HepG2 (cell line): ENCODE results near the gene CDC42BPG. TPM values are rescaled to one million over a fixed set of nuclear protein-coding genes. Genes with fewer than 3 reads are reported as not detected.

Experiments
- GABPA ChIP-seq, 2 experiments: IDR thresholded peaks; 2 replicates each; pipeline ENCODE4 v1.6.1; 2011 to 2016; ENCODE audit warnings: low read depth in 2 of 2, low read length in 1 of 2, missing biosample characterization in 1 of 2, missing genetic modification characterization in 1 of 2
- GLI4 ChIP-seq: sonication (generic); formaldehyde crosslinking; IDR thresholded peaks from 2 replicates; pipeline ENCODE4 v1.5.1; 2020; ENCODE audit warnings: missing genetic modification reagents, mild to moderate bottlenecking, moderate library complexity, borderline replicate concordance
- NR3C1 ChIP-seq: sonication (generic); formaldehyde crosslinking; IDR thresholded peaks from 2 replicates; pipeline ENCODE4 v1.4.0; 2020; ENCODE audit warnings: missing genetic modification reagents
- SIX4 ChIP-seq: sonication (generic); formaldehyde crosslinking; IDR thresholded peaks from 2 replicates; pipeline ENCODE4 v1.4.0; 2020; ENCODE audit warnings: missing genetic modification reagents
- SSRP1 ChIP-seq: IDR thresholded peaks from 2 replicates; pipeline ENCODE4 v1.6.1; 2016; ENCODE audit warnings: control low read depth
- TGIF2 ChIP-seq: IDR thresholded peaks from 2 replicates; pipeline ENCODE4 v1.6.1; 2016; ENCODE audit warnings: control low read depth, missing compliant biosample characterization
- YEATS2 ChIP-seq: sonication (generic); formaldehyde crosslinking; IDR thresholded peaks from 2 replicates; pipeline ENCODE4 v1.4.0; 2020; ENCODE audit warnings: missing genetic modification reagents, borderline replicate concordance
- ZNF512B ChIP-seq: sonication (generic); formaldehyde crosslinking; IDR thresholded peaks from 2 replicates; pipeline ENCODE4 v1.5.1; 2020; ENCODE audit warnings: missing genetic modification reagents, mild to moderate bottlenecking, borderline replicate concordance
- ZNF577 ChIP-seq: sonication (generic); formaldehyde crosslinking; IDR thresholded peaks from 2 replicates; pipeline ENCODE4 v1.4.0; 2020; ENCODE audit warnings: mild to moderate bottlenecking, low read depth, missing genetic modification reagents, borderline replicate concordance
- ZNF772 ChIP-seq: sonication (generic); formaldehyde crosslinking; IDR thresholded peaks from 2 replicates; pipeline ENCODE4 v1.5.0; 2020; ENCODE audit warnings: mild to moderate bottlenecking, missing genetic modification reagents
- ZNF800 ChIP-seq: sonication (generic); formaldehyde crosslinking; IDR thresholded peaks from 2 replicates; pipeline ENCODE4 v1.4.0; 2020; ENCODE audit warnings: missing genetic modification reagents
- polyA plus RNA-seq, 8 experiments: library from polyadenylated mRNA; depleted of rRNA in 3 of 8; stranded (reverse) in 7 of 8; unstranded in 1 of 8; fragments of >200 nt; fragmentation: Illumina TruSeq in 4 of 8; extraction: Trizol in 4 of 8; gene quantifications; 2 replicates each; pipeline versions ENCODE4 v1.2.1 to v1.2.3, GENCODE V29; 2011 to 2016; ENCODE audit warnings: low read depth in 4 of 8, missing spikeins in 1 of 8, mixed read lengths in 1 of 8; ENCODE audit not compliant: insufficient read depth in 1 of 8
- total RNA-seq, 5 experiments: library from RNA; depleted of rRNA; stranded (reverse); fragments of >200 nt; fragmentation: Illumina TruSeq; extraction: Trizol; gene quantifications; 2 replicates each; pipeline ENCODE4 v1.2.3, GENCODE V29; 2016; ENCODE audit warnings: low read depth in 1 of 5
- TF ChIP-seq, protein P1 (sequence below), 2 experiments: sonication (generic) in 1 of 2; formaldehyde crosslinking in 1 of 2; IDR thresholded peaks; 2 replicates each; pipeline versions ENCODE4 v1.5.1 to v1.6.1; 2011 to 2020; ENCODE audit warnings: borderline replicate concordance in 1 of 2, low read depth in 1 of 2, low read length in 1 of 2, mild to moderate bottlenecking in 1 of 2, missing genetic modification reagents in 1 of 2, moderate library complexity in 1 of 2
- TF ChIP-seq, protein P2 (sequence below): sonication (generic); formaldehyde crosslinking; IDR thresholded peaks from 2 replicates; pipeline ENCODE4 v1.4.0; 2020; ENCODE audit warnings: low read depth, missing genetic modification reagents
- TF ChIP-seq, protein P3 (sequence below): IDR thresholded peaks from 2 replicates; pipeline ENCODE4 v1.6.1; 2016
- TF ChIP-seq, protein P4 (sequence below): sonication (generic); formaldehyde crosslinking; IDR thresholded peaks from 2 replicates; pipeline ENCODE4 v1.5.0; 2020; ENCODE audit warnings: missing genetic modification reagents

CDC42BPG gene
- total and polyA plus RNA-seq, 2 of the 13 experiments (the other 11 are each of a cell fraction or from before 2014, with no cell fraction given), result 0.55 to 1.4 TPM

DNA sequence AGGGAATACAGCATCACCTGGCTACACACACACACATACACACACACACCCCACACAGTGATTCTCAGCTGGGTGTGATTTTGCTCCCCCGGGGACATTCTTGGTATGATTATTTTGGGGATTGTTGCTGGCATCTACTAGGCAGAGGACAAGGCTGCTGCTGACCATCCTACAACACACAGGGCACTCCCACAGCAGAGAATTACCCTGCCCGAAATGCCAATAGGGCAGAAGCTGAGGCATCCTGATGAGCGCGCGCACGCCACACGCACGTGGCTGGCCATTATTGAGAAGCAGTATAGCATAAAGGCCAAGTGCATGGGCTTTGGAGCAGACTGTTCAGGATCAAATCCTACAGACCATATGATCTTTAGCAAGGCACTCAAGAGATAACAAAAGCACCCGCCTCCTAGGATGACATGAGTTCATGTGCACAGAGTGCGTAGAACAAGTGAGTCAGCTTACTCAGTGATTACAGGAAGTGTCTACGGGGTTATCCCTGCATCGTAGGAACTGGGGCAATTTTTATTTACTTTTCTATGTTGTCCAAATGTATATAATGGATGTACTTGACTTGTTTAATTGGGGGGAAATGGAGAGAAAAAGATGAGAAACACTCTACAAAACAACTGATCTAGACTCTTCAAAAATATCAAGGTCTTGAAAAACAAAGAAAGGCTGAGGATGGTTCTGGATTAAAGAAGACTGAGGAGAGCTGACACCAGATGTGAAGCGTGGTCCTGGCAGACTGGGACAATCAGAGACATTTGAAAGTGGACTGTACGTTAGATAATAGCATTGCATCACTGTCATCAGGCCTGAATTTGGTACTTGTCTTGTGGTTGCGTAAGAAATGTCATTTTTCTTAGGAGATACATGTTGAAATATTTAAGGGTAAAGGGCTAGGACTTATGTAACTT lies 41.2 kb upstream of the CDC42BPG start (continued):
- TF ChIP-seq, protein P1, sequence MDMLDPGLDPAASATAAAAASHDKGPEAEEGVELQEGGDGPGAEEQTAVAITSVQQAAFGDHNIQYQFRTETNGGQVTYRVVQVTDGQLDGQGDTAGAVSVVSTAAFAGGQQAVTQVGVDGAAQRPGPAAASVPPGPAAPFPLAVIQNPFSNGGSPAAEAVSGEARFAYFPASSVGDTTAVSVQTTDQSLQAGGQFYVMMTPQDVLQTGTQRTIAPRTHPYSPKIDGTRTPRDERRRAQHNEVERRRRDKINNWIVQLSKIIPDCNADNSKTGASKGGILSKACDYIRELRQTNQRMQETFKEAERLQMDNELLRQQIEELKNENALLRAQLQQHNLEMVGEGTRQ (IDR thresholded peaks at IDR 0.05; ENCODE audit: low read depth, low read length), result no peak
- TF ChIP-seq, protein P1 (CRISPR knock-in tag; IDR thresholded peaks at IDR 0.05; ENCODE audit: borderline replicate concordance), result no peak
- TF ChIP-seq SIX4 (CRISPR knock-in tag) (no peak), SSRP1 (CRISPR knock-in tag) (no peak), GLI4 (CRISPR knock-in tag) (no peak), ZNF772 (CRISPR knock-in tag) (no peak), YEATS2 (CRISPR knock-in tag) (no peak), ZNF800 (CRISPR knock-in tag) (no peak), NR3C1 (CRISPR knock-in tag) (no peak), GABPA (IDR thresholded peaks at IDR 0.05; ENCODE audit: low read depth, low read length) (no peak), GABPA (CRISPR knock-in tag; IDR thresholded peaks at IDR 0.05; ENCODE audit: low read depth) (peak; percentile 35), TGIF2 (no peak), ZNF512B (CRISPR knock-in tag) (no peak), ZNF577 (no peak)
- TF ChIP-seq, protein P2, sequence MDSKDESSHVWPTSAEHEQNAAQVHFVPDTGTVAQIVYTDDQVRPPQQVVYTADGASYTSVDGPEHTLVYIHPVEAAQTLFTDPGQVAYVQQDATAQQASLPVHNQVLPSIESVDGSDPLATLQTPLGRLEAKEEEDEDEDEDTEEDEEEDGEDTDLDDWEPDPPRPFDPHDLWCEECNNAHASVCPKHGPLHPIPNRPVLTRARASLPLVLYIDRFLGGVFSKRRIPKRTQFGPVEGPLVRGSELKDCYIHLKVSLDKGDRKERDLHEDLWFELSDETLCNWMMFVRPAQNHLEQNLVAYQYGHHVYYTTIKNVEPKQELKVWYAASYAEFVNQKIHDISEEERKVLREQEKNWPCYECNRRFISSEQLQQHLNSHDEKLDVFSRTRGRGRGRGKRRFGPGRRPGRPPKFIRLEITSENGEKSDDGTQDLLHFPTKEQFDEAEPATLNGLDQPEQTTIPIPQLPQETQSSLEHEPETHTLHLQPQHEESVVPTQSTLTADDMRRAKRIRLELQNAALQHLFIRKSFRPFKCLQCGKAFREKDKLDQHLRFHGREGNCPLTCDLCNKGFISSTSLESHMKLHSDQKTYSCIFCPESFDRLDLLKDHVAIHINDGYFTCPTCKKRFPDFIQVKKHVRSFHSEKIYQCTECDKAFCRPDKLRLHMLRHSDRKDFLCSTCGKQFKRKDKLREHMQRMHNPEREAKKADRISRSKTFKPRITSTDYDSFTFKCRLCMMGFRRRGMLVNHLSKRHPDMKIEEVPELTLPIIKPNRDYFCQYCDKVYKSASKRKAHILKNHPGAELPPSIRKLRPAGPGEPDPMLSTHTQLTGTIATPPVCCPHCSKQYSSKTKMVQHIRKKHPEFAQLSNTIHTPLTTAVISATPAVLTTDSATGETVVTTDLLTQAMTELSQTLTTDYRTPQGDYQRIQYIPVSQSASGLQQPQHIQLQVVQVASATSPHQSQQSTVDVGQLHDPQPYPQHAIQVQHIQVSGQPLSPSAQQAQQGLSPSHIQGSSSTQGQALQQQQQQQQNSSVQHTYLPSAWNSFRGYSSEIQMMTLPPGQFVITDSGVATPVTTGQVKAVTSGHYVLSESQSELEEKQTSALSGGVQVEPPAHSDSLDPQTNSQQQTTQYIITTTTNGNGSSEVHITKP (CRISPR knock-in tag), result no peak
- TF ChIP-seq, protein P3, sequence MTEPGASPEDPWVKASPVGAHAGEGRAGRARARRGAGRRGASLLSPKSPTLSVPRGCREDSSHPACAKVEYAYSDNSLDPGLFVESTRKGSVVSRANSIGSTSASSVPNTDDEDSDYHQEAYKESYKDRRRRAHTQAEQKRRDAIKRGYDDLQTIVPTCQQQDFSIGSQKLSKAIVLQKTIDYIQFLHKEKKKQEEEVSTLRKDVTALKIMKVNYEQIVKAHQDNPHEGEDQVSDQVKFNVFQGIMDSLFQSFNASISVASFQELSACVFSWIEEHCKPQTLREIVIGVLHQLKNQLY (CRISPR knock-in tag), result peak; percentile 87
- TF ChIP-seq, protein P4, sequence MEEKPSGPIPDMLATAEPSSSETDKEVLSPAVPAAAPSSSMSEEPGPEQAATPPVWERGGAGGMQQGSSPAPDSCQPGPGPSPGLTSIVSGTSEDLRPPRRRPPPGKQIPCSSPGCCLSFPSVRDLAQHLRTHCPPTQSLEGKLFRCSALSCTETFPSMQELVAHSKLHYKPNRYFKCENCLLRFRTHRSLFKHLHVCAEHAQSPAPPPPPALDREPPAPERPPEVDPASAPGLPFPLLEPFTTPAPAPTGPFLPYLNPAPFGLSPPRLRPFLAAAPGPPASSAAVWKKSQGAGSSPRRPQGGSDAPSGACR, result no peak
